Right lobe of liver (tissue), 4 donors: ENCODE measurements around the gene SLC45A2.

Experiments
- CTCF ChIP-seq, 4 donors: fragments of 200-600 bp in 3 of 4; fragments of 450-650 bp in 1 of 4; IDR thresholded peaks; one replicate each; pipeline versions ENCODE4 v1.5.1 to v1.8.0; 2016 to 2022; ENCODE audit warnings: antibody characterized with exemption in 4 of 4, mild to moderate bottlenecking in 2 of 4
- POLR2A ChIP-seq: fragments of 450-650 bp; IDR thresholded peaks from one replicate; pipeline ENCODE4 v1.6.1; 2017; ENCODE audit warnings: antibody characterized with exemption, mild to moderate bottlenecking
- donor health status: DM: no; HTN: no; CAD: no.
- donor health status: DM: no; HTN: no; CAD: no.
- donor health status: DM: no; HTN: yes; CAD: no.

GRCh38 chr5:33964132-33964700 is 20.3 kb downstream of the SLC45A2 start:
- TF ChIP-seq CTCF (IDR thresholded peaks at IDR 0.05) = no peak
- no peak for TF ChIP-seq POLR2A
